Osteoblast (primary cell): ENCODE measurements around the gene RCOR1. TPM values are rescaled to one million over a fixed set of nuclear protein-coding genes. Genes with fewer than 3 reads are reported as not detected.

Experiments used
- DNase-seq: peaks from one replicate; pipeline ENCODE4 v3.0.0; 2011; ENCODE audit warnings: low spot score, mixed read lengths; ENCODE audit not compliant: insufficient read length; ENCODE audit errors: missing footprints
- H2AFZ ChIP-seq: 2 replicates; pipeline ENCODE4 v1.6.0; 2011; ENCODE audit warnings: mild to moderate bottlenecking, low read length
- H3K27ac ChIP-seq: 2 replicates; pipeline ENCODE4 v1.5.1; 2011; ENCODE audit warnings: mild to moderate bottlenecking, low read depth, low read length, moderate library complexity
- H3K27me3 ChIP-seq: 2 replicates; pipeline ENCODE4 v1.6.0; 2012; ENCODE audit warnings: mild to moderate bottlenecking, control low read depth, inconsistent platforms, low read length, moderate library complexity; ENCODE audit not compliant: insufficient read depth
- H3K36me3 ChIP-seq: 2 replicates; pipeline ENCODE4 v1.5.1; 2011; ENCODE audit warnings: mild to moderate bottlenecking, low read length, control low read depth, moderate library complexity; ENCODE audit not compliant: insufficient read depth
- H3K4me1 ChIP-seq: 2 replicates; pipeline ENCODE4 v1.5.1; 2011; ENCODE audit warnings: mild to moderate bottlenecking, low read length, control low read depth, moderate library complexity; ENCODE audit not compliant: insufficient read depth
- H3K4me2 ChIP-seq: 2 replicates; pipeline ENCODE4 v1.6.0; 2011; ENCODE audit warnings: mild to moderate bottlenecking, low read length; ENCODE audit not compliant: insufficient read depth
- H3K4me3 ChIP-seq: fragments of 200-600 bp; sonication (generic); 3 replicates; pipeline ENCODE4 v1.5.1; 2012; ENCODE audit warnings: mild to moderate bottlenecking, low read length, inconsistent platforms; ENCODE audit not compliant: insufficient read depth
- H3K79me2 ChIP-seq: 2 replicates; pipeline ENCODE4 v1.6.0; 2012; ENCODE audit warnings: mild to moderate bottlenecking, low read length, control low read depth, inconsistent platforms; ENCODE audit not compliant: insufficient read depth
- H3K9me3 ChIP-seq: 2 replicates; pipeline ENCODE4 v1.5.1; 2011; ENCODE audit warnings: low read depth, low read length, control low read depth
- H4K20me1 ChIP-seq: 2 replicates; pipeline ENCODE4 v1.6.0; 2012; ENCODE audit warnings: mild to moderate bottlenecking, low read length, control low read depth; ENCODE audit not compliant: insufficient read depth
- CTCF ChIP-seq: IDR thresholded peaks from 2 replicates; pipeline ENCODE4 v1.5.1; 2011; ENCODE audit warnings: mild to moderate bottlenecking, low read depth, low read length, moderate library complexity; ENCODE audit errors: extremely low read depth
- total RNA-seq: library from RNA; depleted of rRNA; stranded (reverse); fragments of >200 nt; gene quantifications from 2 replicates; pipeline ENCODE4 v1.2.3, GENCODE V29; 2012

RCOR1 gene
- total RNA-seq, 1 donor: 11.6 TPM

DNA sequence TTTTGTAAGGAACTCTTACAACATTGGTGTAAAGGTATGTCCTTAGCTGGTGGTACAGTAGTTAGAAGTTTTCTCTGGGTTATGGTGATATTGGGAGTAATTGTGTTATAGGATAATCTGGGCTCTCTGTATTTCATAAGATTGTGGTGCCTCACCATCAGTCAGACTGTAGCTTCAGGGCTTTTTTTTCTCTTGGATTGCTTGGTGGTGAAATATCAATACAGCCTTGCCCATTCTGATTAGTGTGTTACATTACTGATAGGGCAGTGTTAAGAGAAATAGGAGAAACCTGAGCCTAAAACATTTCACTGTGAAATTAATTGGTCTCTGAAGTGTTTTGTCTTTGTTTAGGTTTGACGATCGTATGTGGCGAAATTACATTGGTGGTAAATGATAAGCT is 71.0 kb downstream of the RCOR1 start:
- H3K4me1 ChIP-seq: peaks cover 7% of the 10 kb centered on the region
- H3K36me3 ChIP-seq: no peaks in the 10 kb centered on the region
- no peak overlapping the region for H3K27ac ChIP-seq
- H3K9me3 ChIP-seq: no peaks in the 10 kb centered on the region
- peaks cover 71% of the 10 kb centered on the region for H4K20me1 ChIP-seq
- no peak overlapping the region for H3K4me3 ChIP-seq
- no peak for TF ChIP-seq CTCF
- no peak overlapping the region for H3K4me2 ChIP-seq
- no peak overlapping the region for H2AFZ ChIP-seq
- DNase-seq: no peak
- H3K27me3 ChIP-seq: no peaks in the 10 kb centered on the region
- H3K79me2 ChIP-seq: peaks cover 89% of the 10 kb centered on the region

- Histone ChIP-seq H3K27ac (no peak overlapping the region), H2AFZ (no peak overlapping the region), H3K4me3 (no peak overlapping the region), H3K79me2 (peaks cover 74% of the 10 kb centered on the region), H3K4me1 (peaks cover 3% of the 10 kb centered on the region), H4K20me1 (peaks cover 51% of the 10 kb centered on the region), H3K27me3 (no peaks in the 10 kb centered on the region), H3K4me2 (no peak overlapping the region), H3K9me3 (no peaks in the 10 kb centered on the region), H3K36me3 (no peaks in the 10 kb centered on the region)
- no peak for DNase-seq
- no peak for TF ChIP-seq CTCF
These were observed 73.2 kb downstream of the RCOR1 start for GRCh38 chr14:102665621-102666020.

DNA sequence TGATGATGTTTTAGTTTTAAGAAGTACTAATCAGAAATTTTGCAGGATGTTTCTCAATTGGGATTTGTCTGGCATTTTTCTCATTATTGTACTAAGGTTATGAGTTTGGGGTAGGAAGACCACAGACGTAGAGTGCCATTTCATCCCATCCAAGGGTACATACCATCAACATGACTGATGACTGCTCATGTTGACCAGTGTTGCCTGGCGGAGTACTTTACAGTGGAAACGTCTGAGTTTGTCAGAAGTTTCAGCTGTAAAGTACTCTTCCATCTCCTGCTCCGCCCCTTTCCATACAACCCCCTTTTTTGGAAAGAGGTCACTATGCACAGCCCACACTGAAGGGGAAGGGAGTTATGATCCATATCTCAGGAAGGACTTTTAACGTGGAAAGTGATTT is 74.2 kb downstream of the RCOR1 start:
- no peaks in the 10 kb centered on the region for H3K36me3 ChIP-seq
- H4K20me1 ChIP-seq: peaks cover 41% of the 10 kb centered on the region
- peaks cover 71% of the 10 kb centered on the region for H3K79me2 ChIP-seq

GRCh38 chr14:102667703-102668102 is 75.3 kb downstream of the RCOR1 start:
- Histone ChIP-seq H3K27ac (no peak overlapping the region), H2AFZ (no peak overlapping the region), H3K27me3 (no peaks in the 10 kb centered on the region), H4K20me1 (peaks cover 33% of the 10 kb centered on the region), H3K9me3 (no peaks in the 10 kb centered on the region), H3K4me3 (no peak overlapping the region), H3K4me1 (peaks cover 3% of the 10 kb centered on the region), H3K4me2 (no peak overlapping the region), H3K79me2 (peaks cover 67% of the 10 kb centered on the region), H3K36me3 (no peaks in the 10 kb centered on the region)
- TF ChIP-seq CTCF: no peak
- no peak for DNase-seq

More for the DNA sequence above, 74.2 kb downstream of the RCOR1 start:
- no peak overlapping the region for H3K4me3 ChIP-seq
- no peak for TF ChIP-seq CTCF
- no peaks in the 10 kb centered on the region for H3K9me3 ChIP-seq
- peaks cover 3% of the 10 kb centered on the region for H3K4me1 ChIP-seq
- no peak overlapping the region for H3K4me2 ChIP-seq
- H3K27me3 ChIP-seq: no peaks in the 10 kb centered on the region
- H2AFZ ChIP-seq: no peak overlapping the region
- peak; percentile 76 for DNase-seq
- H3K27ac ChIP-seq: no peak overlapping the region
